Nephron (organoid): ENCODE measurements around the gene TRMT112.

Experiments
- H3K27ac Mint-ChIP-seq, 3 experiments: 2 replicates each; pipeline ENCODE4 v1.8.0; 2020; ENCODE audit warnings: mixed read lengths in 3 of 3, mild to moderate bottlenecking in 2 of 3, moderate library complexity in 1 of 3
- H3K27me3 Mint-ChIP-seq: 2 replicates; pipeline ENCODE4 v1.8.0; 2021; ENCODE audit warnings: low read depth, mild to moderate bottlenecking, moderate library complexity, mixed read lengths
- H3K36me3 Mint-ChIP-seq: 2 replicates; pipeline ENCODE4 v1.8.0; 2020; ENCODE audit warnings: low read depth, mixed read lengths
- H3K4me1 Mint-ChIP-seq: 2 replicates; pipeline ENCODE4 v1.8.0; 2020; ENCODE audit warnings: mixed read lengths
- H3K4me3 Mint-ChIP-seq, 3 experiments: 2 replicates each; pipeline ENCODE4 v1.8.0; 2020; ENCODE audit warnings: mild to moderate bottlenecking in 3 of 3, mixed read lengths in 3 of 3, moderate library complexity in 2 of 3
- H3K9me3 Mint-ChIP-seq: 2 replicates; pipeline ENCODE4 v1.8.0; 2020; ENCODE audit warnings: mixed read lengths
- CTCF ChIP-seq, 3 experiments: fragments of 200-600 bp; sonication (generic); IDR thresholded peaks; one replicate each; pipeline ENCODE4 v1.5.0; 2021; ENCODE audit warnings: antibody characterized with exemption in 3 of 3; ENCODE audit not compliant: unreplicated experiment in 3 of 3

TRMT112 gene

GRCh38 chr11:64267207-64267945 is 50.0 kb downstream of the TRMT112 start:
- no peak for TF ChIP-seq CTCF (IDR thresholded peaks at IDR 0.05; ENCODE audit: unreplicated experiment in 3 of 3)
- Mint-ChIP-seq H3K4me1 (peaks cover 7% of the 10 kb centered on the region), H3K27ac (peak overlapping the region in 2 of 3 experiments; percentile 98 to 99), H3K9me3 (no peaks in the 10 kb centered on the region), H3K4me3 (peak overlapping the region; percentile 42 to 97 (median 57)), H3K36me3 (peaks cover 7% of the 10 kb centered on the region), H3K27me3 (no peaks in the 10 kb centered on the region)
